ENCODE results near the gene SLC35G1. TPM values are rescaled to one million over a fixed set of nuclear protein-coding genes. Genes with fewer than 3 reads are reported as not detected.
A peak's percentile ranks its signal among the peaks of the same experiment; 100 is the strongest.

The SLC35G1 gene
- polyA plus RNA-seq (2014; cell fraction: cytosol; rRNA removed) = 6.4 and 6.7 TPM in 2 replicates
- polyA plus RNA-seq (2014; cell fraction: nucleus; rRNA removed) = 16.2 and 16.8 TPM in 2 replicates

GRCh38 chr10:93893646-93894515 lies at the start of gene SLC35G1:
Gene SLC35G1, plus strand, starts transcription at chr10:93893978. Its CDS starts 56 bp downstream, at chr10:93894034.
- peak; percentile 79 for DNase-seq (ENCODE audit: low spot score)

- DNase-seq (ENCODE audit: low spot score) = no peak
Measured at GRCh38 chr10:93844979-93845626, 48.7 kb upstream of the SLC35G1 start.

GRCh38 chr10:93849593-93849992 lies 44.2 kb upstream of the SLC35G1 start:
- DNase-seq (ENCODE audit: low spot score) = no peak

DNA sequence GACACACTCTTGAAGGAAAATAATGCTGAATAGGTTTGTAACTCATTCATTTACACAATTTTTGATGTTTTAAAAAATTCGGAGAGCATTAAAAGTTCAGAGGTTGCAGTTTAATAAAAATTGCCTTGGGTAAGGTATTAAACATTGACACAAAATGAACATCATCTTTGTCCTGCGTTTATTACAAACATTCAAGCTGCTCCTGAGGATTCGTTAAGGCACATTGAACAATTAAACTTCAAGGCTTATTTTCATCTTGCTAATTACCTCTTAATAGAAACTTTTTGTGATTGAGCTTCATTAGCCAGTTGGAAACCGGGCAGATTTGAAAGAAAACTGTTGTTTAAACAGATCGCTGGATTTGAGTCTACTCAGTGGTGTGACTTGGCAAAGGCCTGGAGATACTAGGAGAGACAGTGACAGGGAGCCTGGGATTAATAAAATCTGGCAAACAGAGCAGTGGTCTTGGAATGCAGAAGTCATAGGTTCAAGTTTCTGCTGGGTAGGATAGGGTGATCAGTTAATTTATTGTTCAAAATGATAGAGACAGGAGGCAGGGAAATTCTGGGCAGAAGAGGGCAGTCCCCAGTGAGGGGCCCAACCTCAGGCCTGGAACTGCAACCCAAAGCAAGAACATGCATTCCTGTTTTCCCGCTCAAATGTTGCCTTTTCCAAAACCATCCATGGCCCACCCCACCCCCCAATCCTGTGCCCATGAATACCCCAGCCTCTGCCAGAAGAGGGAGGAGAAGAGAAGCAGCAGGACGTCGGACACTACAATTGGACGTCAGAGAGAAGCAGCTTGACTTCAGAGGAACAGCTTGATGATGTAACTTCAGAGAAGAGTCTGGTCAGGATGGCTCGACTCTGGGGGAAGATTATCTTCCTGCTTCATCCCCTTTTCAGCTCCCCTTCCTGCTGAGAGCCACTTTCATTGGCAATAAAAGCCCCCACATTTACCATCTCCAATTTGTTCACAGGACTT lies 43.5 kb upstream of the SLC35G1 start:
- no peak for DNase-seq (ENCODE audit: low spot score)

GRCh38 chr10:93851169-93851568 lies 42.6 kb upstream of the SLC35G1 start:
- DNase-seq (ENCODE audit: low spot score) = no peak

DNA sequence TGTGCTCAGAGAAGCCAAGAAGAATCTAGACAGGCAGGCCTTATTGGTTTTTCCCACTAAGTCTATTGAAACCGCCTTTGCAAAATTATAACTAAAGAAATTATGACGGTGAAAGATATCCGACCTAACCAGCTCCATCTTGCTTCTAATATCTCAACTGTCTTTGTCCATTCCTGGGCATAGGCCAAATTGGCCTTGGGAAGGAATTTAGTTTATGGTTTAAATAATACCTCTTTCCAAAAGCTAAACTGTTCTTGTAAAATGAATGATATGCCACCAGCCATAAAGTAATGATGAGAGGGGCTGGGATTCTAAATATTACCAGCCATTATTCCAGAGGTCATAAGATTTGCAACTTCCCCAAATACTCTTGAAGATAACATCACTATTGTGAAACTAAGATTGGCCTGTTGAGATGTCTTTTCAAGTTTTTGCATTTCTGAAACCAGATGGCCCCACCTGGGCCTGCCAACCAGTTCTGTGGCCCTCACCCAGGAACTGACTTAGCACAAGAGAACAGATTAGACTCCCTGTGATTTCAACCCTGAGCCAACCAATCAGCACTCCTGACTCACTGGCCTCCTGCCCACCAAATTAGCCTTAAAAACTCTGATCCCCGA lies 41.2 kb upstream of the SLC35G1 start:
- no peak for DNase-seq (ENCODE audit: low spot score)

- DNase-seq (ENCODE audit: low spot score) = no peak
Measured at GRCh38 chr10:93854975-93855374, 38.8 kb upstream of the SLC35G1 start.

GRCh38 chr10:93856349-93857145 lies 37.2 kb upstream of the SLC35G1 start:
- no peak for DNase-seq (ENCODE audit: low spot score)

DNA sequence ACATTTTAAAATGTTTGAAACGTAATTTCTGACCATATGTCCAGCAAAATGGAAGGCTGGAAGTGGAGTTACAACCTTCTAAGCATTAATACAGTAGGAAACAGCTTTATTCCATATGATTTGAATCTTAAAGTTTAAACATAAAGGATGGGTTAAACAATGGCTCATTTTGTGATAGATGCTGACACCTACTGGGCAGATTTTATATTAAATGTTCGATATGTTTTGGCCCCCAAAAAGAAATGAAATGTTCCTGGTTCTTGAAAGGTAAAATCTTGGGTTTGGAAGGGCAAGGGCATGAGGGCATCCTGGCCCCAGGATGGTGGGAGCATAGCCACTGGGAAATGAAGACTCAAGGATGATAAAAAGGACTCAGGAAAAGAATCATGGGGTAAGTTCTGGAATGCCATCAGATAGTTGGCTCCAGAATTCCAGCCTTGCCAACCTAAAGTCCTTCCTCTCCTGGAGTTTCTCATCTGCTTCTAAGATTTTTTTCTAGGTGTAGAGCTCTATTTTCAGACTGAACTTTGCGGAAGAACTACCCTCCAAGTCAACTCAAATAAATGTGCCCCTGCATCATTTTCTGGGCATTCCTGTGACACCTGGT lies 34.6 kb upstream of the SLC35G1 start:
- DNase-seq (ENCODE audit: low spot score) = no peak

- no peak for DNase-seq (ENCODE audit: low spot score)
Measured at GRCh38 chr10:93861825-93862224, 32.0 kb upstream of the SLC35G1 start.

- no peak for DNase-seq (ENCODE audit: low spot score)
Measured at GRCh38 chr10:93865794-93866425, 27.9 kb upstream of the SLC35G1 start.

DNA sequence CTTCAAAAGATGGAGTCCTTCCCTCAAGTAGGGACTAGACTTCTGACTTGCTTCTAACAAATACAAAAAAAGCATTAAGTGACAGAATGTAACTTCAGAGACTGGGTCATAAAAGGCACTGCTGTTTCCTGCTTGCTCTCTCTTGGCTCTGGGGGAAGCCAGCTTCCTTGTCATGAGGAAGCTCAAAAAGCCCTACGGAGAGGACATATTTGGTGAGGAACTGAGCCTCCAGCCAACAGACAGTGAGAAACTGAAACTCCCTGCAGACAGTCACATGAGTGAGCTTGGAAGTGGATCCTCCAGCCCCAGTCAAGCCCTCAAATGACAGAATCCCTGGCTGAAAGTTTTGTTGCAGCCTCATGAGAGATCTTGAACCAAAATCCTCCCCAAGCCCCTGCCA lies 26.3 kb upstream of the SLC35G1 start:
- DNase-seq (ENCODE audit: low spot score) = no peak

DNA sequence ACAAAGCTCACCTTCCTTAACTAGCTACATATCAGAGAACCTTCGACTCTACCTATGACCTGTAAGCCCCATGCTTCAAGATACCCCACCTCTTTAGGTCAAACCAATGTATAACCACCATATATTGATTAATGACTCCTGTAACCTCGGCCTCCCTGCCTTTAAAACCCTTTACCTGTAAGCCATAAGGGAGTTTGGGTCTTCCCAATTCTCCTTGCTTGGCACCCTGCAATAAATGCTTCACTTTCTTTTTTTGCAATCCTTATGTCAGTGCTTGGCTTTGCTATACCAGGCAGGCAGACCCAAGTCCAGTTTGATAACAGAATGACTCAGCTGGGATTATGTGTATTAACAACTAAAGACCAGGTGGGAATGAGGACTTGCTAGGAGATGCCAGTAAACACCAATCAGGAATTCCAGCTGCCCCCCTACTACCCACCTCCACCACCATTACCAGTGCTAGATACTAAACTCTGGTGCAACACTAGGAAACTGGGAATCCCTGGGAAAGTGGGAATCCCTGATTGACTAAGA lies 22.0 kb upstream of the SLC35G1 start:
- no peak for DNase-seq (ENCODE audit: low spot score)

DNA sequence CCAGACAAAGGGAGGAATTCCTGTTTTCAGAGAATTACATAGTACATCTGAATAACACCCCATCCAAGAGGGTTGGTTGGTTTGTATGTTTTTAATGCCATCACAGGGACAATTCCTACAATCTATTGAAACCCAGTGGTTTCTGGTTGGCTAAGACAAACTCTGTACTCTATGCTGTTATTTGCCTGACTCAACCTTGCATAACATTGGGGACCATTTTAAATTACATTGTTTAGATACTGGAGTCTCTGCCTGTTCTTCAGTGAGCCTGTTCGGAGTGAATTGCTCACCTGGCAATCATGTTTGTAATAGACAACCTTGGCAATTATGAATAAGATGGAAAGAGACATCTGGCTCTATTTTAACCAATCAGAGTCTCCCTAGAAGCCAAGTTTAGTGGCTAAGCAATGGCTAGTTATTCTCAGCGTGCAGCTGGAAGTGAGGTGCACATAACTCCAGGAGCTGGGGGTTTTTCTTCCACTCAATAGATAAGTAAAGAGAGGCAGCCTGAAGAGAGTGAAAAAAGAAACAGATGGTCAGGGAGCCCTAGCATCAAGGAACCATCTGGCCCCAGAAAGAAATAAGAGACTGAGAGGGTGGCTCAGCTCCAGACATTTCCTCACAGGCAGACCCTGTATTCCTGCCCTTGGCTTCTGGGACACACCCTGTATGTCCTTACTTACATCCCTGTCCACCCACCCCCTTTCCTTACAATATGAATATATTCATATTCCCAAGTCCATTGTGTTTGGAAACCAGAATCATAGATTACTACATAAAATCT lies 21.2 kb upstream of the SLC35G1 start:
- no peak for DNase-seq (ENCODE audit: low spot score)

DNA sequence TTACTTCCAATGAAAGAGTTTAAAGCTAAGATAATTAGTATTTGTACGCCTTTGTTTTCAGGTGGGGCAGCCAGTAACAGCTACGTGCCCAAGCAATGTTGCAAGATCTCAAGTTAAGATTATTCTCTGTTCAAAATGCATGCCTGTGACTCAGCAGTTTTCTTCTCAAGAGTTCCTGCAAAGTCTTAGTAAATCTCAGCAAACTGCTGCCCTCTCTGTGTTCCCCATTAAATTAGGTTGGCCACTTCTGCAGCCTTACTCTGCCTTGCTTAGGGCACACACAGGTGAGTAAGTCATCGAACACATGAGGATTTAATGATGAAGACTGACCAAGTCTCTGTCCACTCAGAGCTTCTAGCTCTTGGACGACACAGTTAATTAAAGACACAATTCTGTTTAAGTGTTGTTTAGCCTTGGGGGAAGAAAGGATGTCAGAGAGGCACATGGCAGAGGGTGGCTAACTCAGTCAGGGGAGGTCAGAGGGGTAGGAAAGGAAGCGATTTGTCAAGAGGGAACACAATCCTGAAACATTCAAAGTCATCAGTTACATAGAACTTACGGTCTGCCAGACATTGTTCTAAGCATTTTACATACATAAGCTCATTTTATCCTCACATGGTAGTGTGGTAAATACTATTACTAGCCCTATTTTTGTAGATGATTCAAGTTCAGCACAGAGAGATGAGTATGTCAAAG lies 20.2 kb upstream of the SLC35G1 start:
- DNase-seq (ENCODE audit: low spot score) = no peak

GRCh38 chr10:93874309-93875031 lies 19.3 kb upstream of the SLC35G1 start:
- no peak for DNase-seq (ENCODE audit: low spot score)

GRCh38 chr10:93875032-93875358 lies 18.8 kb upstream of the SLC35G1 start:
- no peak for DNase-seq (ENCODE audit: low spot score)

Data from SK-N-DZ (cell line).